AG04449 (cell line): Measurements from ENCODE around the gene TPP1.

ENCODE experiments used
- CTCF ChIA-PET: fragments of 350-600 bp; formaldehyde crosslinking; extraction: SDS; loops from one replicate; lab custom pipeline; 2021; ENCODE audit warnings: antibody characterized with exemption; lab: Yijun Ruan, JAX
- POLR2A ChIA-PET: fragments of 400-600, 350-600 bp; formaldehyde crosslinking; extraction: SDS; loops from one replicate; lab custom pipeline; 2020; ENCODE audit warnings: antibody characterized with exemption, inconsistent platforms; lab: Yijun Ruan, JAX
- DNase-seq: peaks from one replicate; pipeline ENCODE4 v3.0.0-alpha.2; 2010; ENCODE audit warnings: low read depth, low spot score
- H3K4me3 ChIP-seq: 2 replicates; pipeline ENCODE4 v1.5.1; 2011; ENCODE audit warnings: low read depth, mild to moderate bottlenecking, control low read depth, low read length
- CTCF ChIP-seq: IDR thresholded peaks from one replicate; pipeline ENCODE4 v1.5.1; 2011; ENCODE audit warnings: mild to moderate bottlenecking, moderate library complexity, low read length, control low read depth, inconsistent platforms; ENCODE audit not compliant: insufficient read depth; ENCODE audit errors: missing control alignments

The TPP1 gene

GRCh38 chr11:6635082-6635932, 16.1 kb upstream of the TPP1 start:
- POLR2A ChIA-PET, result interaction anchor here (0.9 to 1.0 kb wide), 2 partner anchors 12 to 16 kb away, joined by 3 to 4 read pairs; partner anchors contain the start of gene TPP1

GRCh38 chr11:6634534-6634933, 15.3 kb upstream of the TPP1 start:
- TF ChIP-seq CTCF, result no peak
- DNase-seq, result no peak
- ChIA-PET POLR2A (no interaction called here), CTCF (interaction anchor here (1.0 to 1.2 kb wide), 2 partner anchors 12 to 71 kb away, joined by 3 read pairs; no protein-coding TSS in a partner anchor)
- no peak overlapping the region for H3K4me3 ChIP-seq

More at GRCh38 chr11:6635082-6635932, 16.1 kb upstream of the TPP1 start:
- H3K4me3 ChIP-seq, result no peak overlapping the region
- no peak for DNase-seq
- CTCF ChIA-PET, result interaction anchor here (1.0 to 2.1 kb wide), 4 partner anchors 16 to 70 kb away, joined by 3 to 7 read pairs (median 4); partner anchors contain the start of gene TPP1
- no peak for TF ChIP-seq CTCF

- POLR2A ChIA-PET, result no interaction called here
- CTCF ChIA-PET, result interaction anchor here (1.2 kb wide), 1 partner anchor 13 kb away, joined by 3 read pairs; no protein-coding TSS in a partner anchor
- H3K4me3 ChIP-seq, result no peak overlapping the region
- no peak for TF ChIP-seq CTCF
- no peak for DNase-seq
Measured at GRCh38 chr11:6633422-6634408, 14.5 kb upstream of the TPP1 start.

GRCh38 chr11:6632116-6633073, 13.2 kb upstream of the TPP1 start:
- TF ChIP-seq CTCF, result no peak
- POLR2A ChIA-PET, result no interaction called here

DNA sequence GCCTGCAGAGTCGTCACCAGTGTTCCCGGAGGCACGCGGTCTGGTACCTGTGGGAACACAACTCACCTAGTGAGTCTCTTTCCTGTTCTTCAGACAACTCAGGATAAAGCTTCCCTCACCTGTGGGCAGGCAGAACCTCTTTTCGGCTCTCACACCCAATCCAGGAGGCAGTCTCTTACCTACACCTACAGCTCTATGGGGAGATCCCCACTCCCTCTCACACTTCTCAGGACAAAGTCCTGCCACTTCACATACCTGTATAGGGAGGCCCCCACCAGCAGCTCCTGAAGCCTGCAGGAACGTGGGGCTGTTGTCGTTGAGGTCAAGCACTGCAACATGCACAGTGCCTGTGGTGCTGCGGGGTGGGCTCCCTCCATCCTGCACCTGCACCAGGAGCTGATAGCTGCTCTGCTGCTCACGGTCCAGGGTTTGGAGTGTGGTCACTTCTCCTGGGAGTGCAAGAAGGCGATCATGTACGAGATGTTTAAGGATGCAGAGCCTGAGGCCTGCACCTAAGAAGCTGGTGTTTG, 12.2 kb upstream of the TPP1 start:
- H3K4me3 ChIP-seq, result no peak overlapping the region
- DNase-seq, result no peak
- CTCF ChIA-PET, result interaction anchor here (3.3 kb wide), 1 partner anchor 13 kb away, joined by 11 read pairs; the partner anchor contains the start of gene TPP1
- POLR2A ChIA-PET, result interaction anchor here (0.6 kb wide), 1 partner anchor 53 kb away, joined by 5 read pairs; no protein-coding TSS in a partner anchor
- no peak for TF ChIP-seq CTCF

More at GRCh38 chr11:6632116-6633073, 13.2 kb upstream of the TPP1 start:
- no peak overlapping the region for H3K4me3 ChIP-seq
- CTCF ChIA-PET, result no interaction called here
- DNase-seq, result no peak
